HFF-Myc (cell line): Measurements from ENCODE around the gene C3orf70.

ENCODE experiments used
- DNase-seq: peaks from one replicate; pipeline ENCODE4 v3.0.0-alpha.2; 2011; ENCODE audit warnings: low read depth; ENCODE audit errors: extremely low read depth
- H3K4me3 ChIP-seq: replicated peaks from 2 replicates; pipeline ENCODE4 v1.5.1; 2011; ENCODE audit warnings: low read depth, mild to moderate bottlenecking, control low read depth, low read length
- CTCF ChIP-seq: IDR thresholded peaks from 2 replicates; pipeline ENCODE4 v1.5.1; 2012; ENCODE audit warnings: mild to moderate bottlenecking, low read depth, low read length, control low read depth; ENCODE audit errors: missing control alignments

The C3orf70 gene

DNA sequence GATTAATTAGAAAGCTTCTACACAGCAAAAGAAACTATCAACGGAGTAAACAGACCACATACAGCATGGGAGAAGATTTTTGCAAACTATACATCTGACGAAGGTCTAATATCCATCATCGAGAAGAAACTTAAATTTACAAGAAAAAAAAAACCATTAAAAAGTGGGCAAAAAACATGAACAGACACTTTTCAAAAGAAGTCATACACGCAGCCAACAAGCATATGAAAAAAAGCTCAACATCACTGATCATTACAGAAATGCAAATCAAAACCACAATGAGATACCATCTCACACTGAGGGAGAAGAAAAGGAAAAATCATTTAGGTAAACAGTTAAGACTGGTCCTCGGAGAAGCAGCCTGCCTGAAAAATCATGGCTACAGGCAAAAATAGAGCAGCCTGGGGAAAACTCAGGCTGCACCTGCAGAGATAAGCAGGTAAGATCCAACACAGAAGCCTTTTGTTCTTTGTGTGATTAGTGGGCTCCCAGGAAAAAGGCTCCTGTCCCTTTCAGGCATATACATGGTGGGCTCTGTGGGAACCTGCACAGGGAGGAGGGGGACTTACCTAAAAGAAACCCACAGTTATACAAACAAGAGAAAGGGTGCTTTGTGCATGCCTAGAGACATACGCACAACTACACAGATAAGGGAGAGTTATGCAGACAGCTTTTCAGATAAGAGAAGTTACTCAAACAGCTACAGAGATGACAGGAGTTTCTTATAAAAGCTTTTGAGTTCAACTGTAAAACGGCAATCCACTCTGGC lies 49.3 kb downstream of the C3orf70 start:
- no peak for DNase-seq
- no peak overlapping the region for H3K4me3 ChIP-seq
- no peak for TF ChIP-seq CTCF

DNA sequence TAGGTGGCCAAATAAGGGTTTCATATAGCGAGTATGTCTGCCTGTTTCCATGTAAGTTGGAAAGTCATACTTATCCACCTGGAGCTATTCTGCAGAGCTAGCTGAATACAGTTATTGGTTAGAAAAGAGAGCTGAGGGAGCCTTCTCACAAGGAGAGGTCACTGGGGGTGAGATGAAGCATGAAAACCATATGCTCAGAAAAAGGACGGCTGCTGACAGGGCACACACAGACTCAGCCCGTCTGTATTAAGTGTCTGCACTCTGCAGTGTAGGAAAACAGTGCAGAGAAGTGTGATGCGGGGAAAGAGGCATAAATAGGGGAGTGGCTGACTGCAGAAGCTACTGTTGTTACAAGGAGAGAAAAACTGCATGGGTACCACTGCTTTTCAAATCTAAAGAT lies 58.2 kb downstream of the C3orf70 start:
- peak; percentile 53 for DNase-seq
- no peak for TF ChIP-seq CTCF

DNA sequence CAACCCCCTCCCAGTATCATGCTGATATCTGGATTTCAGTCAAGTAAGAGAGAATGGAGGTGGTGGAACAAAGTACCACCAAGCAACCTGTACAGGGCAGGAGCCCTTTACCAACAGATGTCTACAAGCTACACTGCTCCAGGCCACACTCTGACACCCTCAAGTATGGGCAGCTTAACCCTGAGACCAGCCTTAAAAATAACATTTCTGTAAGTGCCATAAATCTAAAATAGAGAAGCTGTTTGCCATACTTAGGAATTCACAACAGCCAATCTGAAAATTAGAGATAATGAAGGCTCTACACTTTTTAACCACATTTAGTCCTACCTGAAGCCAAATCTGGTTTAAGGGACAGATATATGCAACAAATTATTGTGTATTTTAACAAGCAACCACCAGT lies 59.7 kb downstream of the C3orf70 start:
- no peak for DNase-seq
- no peak for TF ChIP-seq CTCF
- H3K4me3 ChIP-seq: no peak overlapping the region

More for the DNA sequence above, 58.2 kb downstream of the C3orf70 start:
- H3K4me3 ChIP-seq: no peak overlapping the region

DNA sequence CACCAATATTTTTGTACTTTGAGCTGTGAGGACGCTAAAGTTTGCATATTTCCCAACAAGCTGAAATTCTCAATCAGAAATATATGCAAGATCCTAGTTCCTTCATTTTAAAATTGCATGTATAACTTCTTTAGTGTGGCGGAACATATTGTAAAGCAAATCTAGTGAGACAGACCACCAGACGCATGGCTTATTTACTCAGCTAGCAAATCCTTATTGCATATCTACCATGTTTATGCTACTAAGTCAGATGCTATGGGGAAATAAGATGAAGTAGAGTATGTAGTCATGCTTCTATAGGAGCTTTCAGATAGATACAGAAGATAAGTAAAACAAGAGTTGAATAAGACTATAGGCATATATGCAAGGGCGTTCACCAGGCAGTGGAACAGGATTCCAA lies 62.0 kb downstream of the C3orf70 start:
- no peak for DNase-seq
- no peak overlapping the region for H3K4me3 ChIP-seq

GRCh38 chr3:185089751-185090150 lies 63.1 kb downstream of the C3orf70 start:
- no peak overlapping the region for H3K4me3 ChIP-seq
- no peak for DNase-seq
- TF ChIP-seq CTCF: no peak

More for the DNA sequence above, 62.0 kb downstream of the C3orf70 start:
- no peak for TF ChIP-seq CTCF

DNA sequence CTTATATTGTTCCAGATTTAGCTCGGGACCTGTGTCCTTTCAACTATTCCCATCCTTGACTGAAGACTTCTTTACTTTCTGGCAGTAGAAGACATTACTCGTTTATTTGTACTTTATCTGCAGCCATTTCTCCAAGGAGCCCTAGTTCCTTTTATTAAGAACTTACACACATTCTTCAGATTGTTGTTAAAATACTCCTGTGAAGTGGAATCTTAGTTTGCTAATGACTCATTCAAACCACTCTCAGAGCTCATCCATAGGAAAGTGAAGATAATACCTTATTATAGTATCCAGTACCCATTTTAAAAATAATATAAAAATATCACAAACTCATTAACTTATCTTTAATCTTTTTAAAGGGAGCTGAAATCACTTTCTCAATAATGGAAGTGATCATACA lies 63.5 kb downstream of the C3orf70 start:
- no peak overlapping the region for H3K4me3 ChIP-seq
- DNase-seq: no peak
- no peak for TF ChIP-seq CTCF

DNA sequence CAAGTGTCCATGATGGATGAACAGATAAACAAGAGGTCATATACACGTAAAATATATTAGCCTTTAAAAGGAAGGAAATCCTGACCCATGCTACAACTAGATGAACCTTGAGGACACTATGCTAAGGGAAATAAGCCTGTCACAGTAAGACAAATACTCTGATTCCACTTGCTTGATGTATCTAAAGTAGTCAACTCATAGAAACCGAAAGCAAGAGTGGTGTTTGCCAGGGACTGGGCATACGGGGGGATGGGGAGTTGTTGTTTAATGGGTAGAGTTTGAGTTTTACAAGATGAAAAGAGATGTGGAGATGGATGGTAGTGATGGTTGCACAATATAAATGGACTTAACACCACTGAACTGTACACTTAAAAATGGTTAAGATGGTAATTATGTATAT lies 65.4 kb downstream of the C3orf70 start:
- H3K4me3 ChIP-seq: no peak overlapping the region
- no peak for TF ChIP-seq CTCF
- DNase-seq: no peak
